Hepatocyte (in vitro differentiated cells): ENCODE results near the gene LRRC39.

Source experiments
- CTCF ChIP-seq: fragments of 200-600 bp; sonication (generic); IDR thresholded peaks from 2 replicates; pipeline ENCODE4 v1.5.1; 2016; ENCODE audit warnings: antibody characterized with exemption, mild to moderate bottlenecking; ENCODE audit not compliant: poor library complexity
- EZH2 ChIP-seq: fragments of 200-600 bp; sonication (generic); IDR thresholded peaks from 2 replicates; pipeline ENCODE4 v1.6.1; 2016; ENCODE audit warnings: antibody characterized with exemption, mild to moderate bottlenecking, borderline replicate concordance
- EZH2phosphoT487 ChIP-seq: fragments of 200-600 bp; sonication (generic); IDR thresholded peaks from one replicate; pipeline ENCODE4 v1.6.1; 2018; ENCODE audit warnings: antibody characterized with exemption, mild to moderate bottlenecking, low read depth, moderate library complexity; ENCODE audit not compliant: unreplicated experiment, severe bottlenecking

DNA sequence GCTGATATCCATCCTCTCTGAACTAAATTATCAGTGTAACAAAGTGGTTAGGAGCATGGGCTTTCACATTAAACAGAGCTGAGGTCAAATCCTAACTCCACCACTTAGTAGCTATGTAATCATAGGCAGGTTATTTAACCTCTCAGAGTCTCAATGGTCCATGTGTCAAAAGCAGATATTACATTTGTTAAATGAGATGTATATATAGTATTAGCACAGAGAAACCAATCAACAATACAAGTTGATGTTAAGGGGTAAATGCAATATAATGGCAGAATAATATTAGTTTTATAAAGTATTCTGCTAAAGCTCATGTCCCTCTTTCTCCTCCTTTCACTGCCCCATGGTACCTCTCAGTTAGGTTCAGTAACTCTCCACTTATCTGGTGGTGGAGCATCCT, 44.4 kb upstream of the LRRC39 start:
- no peak for TF ChIP-seq CTCF
- no peak for TF ChIP-seq EZH2
- TF ChIP-seq EZH2phosphoT487 = no peak
